HEK293 (cell line): ENCODE data around the gene TINCR.

Experiments
- SP2 ChIP-seq: fragments of 450-650 bp; formaldehyde crosslinking; IDR thresholded peaks from 2 replicates; pipeline ENCODE4 v1.5.1; 2016; ENCODE audit warnings: missing biosample characterization, missing genetic modification characterization
- ZBTB21 ChIP-seq: fragments of 450-650 bp; formaldehyde crosslinking; IDR thresholded peaks from 2 replicates; pipeline ENCODE4 v1.5.1; 2017; ENCODE audit warnings: missing biosample characterization, missing genetic modification characterization
- ZNF660 ChIP-seq: fragments of 450-650 bp; IDR thresholded peaks from 2 replicates; pipeline ENCODE4 v1.5.1; 2018; ENCODE audit warnings: missing biosample characterization, mild to moderate bottlenecking, missing genetic modification characterization
- TF ChIP-seq, protein P1 (sequence below): fragments of 450-650 bp; formaldehyde crosslinking; IDR thresholded peaks from 2 replicates; pipeline ENCODE4 v1.5.1; 2016; ENCODE audit warnings: missing biosample characterization, missing genetic modification characterization
- TF ChIP-seq, protein P2 (sequence below): fragments of 450-650 bp; formaldehyde crosslinking; IDR thresholded peaks from 2 replicates; pipeline ENCODE4 v1.5.1; 2016; ENCODE audit warnings: missing biosample characterization, missing genetic modification characterization
- TF ChIP-seq, protein P3 (sequence below): fragments of 450-650 bp; formaldehyde crosslinking; IDR thresholded peaks from 2 replicates; pipeline ENCODE4 v1.5.1; 2016; ENCODE audit warnings: missing biosample characterization, missing genetic modification characterization, low read depth

DNA sequence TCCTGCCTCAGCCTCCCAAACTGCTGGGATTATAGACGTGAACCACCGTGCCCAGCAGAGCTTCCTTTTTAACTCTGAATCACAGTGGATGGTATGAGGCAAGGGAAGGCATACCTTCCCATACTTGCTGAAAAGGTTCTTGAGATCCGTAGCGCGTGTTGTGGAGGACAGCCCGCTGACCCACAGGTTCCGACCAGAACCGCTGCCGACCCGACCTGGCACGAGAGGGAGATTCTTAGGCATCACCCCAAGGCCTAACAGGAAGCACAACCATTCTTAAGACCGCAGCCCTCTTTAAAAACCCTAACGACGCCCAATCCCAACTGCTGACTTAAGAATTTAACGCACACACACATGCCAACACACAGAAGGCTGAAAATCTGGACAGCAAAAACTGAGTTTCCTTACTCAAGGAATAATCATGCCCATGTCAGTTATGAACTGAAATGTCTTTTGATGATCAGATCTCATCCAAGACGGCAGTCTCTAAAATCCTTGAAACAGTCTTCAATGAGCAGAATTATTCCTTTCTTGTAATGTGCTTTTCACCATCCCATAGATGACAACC is 42.2 kb upstream of the TINCR start:
- TF ChIP-seq, protein P1, sequence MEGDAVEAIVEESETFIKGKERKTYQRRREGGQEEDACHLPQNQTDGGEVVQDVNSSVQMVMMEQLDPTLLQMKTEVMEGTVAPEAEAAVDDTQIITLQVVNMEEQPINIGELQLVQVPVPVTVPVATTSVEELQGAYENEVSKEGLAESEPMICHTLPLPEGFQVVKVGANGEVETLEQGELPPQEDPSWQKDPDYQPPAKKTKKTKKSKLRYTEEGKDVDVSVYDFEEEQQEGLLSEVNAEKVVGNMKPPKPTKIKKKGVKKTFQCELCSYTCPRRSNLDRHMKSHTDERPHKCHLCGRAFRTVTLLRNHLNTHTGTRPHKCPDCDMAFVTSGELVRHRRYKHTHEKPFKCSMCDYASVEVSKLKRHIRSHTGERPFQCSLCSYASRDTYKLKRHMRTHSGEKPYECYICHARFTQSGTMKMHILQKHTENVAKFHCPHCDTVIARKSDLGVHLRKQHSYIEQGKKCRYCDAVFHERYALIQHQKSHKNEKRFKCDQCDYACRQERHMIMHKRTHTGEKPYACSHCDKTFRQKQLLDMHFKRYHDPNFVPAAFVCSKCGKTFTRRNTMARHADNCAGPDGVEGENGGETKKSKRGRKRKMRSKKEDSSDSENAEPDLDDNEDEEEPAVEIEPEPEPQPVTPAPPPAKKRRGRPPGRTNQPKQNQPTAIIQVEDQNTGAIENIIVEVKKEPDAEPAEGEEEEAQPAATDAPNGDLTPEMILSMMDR (tag by site-specific recombination), result no peak
- TF ChIP-seq ZNF660 (tag by site-specific recombination) (no peak), ZBTB21 (tag by site-specific recombination) (no peak), SP2 (tag by site-specific recombination) (no peak)
- TF ChIP-seq, protein P2, sequence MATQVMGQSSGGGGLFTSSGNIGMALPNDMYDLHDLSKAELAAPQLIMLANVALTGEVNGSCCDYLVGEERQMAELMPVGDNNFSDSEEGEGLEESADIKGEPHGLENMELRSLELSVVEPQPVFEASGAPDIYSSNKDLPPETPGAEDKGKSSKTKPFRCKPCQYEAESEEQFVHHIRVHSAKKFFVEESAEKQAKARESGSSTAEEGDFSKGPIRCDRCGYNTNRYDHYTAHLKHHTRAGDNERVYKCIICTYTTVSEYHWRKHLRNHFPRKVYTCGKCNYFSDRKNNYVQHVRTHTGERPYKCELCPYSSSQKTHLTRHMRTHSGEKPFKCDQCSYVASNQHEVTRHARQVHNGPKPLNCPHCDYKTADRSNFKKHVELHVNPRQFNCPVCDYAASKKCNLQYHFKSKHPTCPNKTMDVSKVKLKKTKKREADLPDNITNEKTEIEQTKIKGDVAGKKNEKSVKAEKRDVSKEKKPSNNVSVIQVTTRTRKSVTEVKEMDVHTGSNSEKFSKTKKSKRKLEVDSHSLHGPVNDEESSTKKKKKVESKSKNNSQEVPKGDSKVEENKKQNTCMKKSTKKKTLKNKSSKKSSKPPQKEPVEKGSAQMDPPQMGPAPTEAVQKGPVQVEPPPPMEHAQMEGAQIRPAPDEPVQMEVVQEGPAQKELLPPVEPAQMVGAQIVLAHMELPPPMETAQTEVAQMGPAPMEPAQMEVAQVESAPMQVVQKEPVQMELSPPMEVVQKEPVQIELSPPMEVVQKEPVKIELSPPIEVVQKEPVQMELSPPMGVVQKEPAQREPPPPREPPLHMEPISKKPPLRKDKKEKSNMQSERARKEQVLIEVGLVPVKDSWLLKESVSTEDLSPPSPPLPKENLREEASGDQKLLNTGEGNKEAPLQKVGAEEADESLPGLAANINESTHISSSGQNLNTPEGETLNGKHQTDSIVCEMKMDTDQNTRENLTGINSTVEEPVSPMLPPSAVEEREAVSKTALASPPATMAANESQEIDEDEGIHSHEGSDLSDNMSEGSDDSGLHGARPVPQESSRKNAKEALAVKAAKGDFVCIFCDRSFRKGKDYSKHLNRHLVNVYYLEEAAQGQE (tag by site-specific recombination), result no peak
- TF ChIP-seq, protein P3, sequence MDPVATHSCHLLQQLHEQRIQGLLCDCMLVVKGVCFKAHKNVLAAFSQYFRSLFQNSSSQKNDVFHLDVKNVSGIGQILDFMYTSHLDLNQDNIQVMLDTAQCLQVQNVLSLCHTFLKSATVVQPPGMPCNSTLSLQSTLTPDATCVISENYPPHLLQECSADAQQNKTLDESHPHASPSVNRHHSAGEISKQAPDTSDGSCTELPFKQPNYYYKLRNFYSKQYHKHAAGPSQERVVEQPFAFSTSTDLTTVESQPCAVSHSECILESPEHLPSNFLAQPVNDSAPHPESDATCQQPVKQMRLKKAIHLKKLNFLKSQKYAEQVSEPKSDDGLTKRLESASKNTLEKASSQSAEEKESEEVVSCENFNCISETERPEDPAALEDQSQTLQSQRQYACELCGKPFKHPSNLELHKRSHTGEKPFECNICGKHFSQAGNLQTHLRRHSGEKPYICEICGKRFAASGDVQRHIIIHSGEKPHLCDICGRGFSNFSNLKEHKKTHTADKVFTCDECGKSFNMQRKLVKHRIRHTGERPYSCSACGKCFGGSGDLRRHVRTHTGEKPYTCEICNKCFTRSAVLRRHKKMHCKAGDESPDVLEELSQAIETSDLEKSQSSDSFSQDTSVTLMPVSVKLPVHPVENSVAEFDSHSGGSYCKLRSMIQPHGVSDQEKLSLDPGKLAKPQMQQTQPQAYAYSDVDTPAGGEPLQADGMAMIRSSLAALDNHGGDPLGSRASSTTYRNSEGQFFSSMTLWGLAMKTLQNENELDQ (tag by site-specific recombination), result no peak
